MM.1S (cell line): ENCODE results near the gene TLR4.

Experiments
- CTCF ChIP-seq: fragments of 300-600 bp; sonication (generic); IDR thresholded peaks from 2 replicates; pipeline ENCODE4 v1.5.1; 2016; ENCODE audit warnings: antibody characterized with exemption, low read length, mixed read lengths
- EZH2 ChIP-seq: fragments of 300-600 bp; sonication (generic); optimal IDR thresholded peaks from 2 replicates; pipeline ENCODE3; 2017; ENCODE audit warnings: low read depth, mild to moderate bottlenecking, antibody characterized with exemption, low read length, mixed read lengths

GRCh38 chr9:117745598-117745997, 41.4 kb downstream of the TLR4 start:
- TF ChIP-seq CTCF (no peak), EZH2 (no peak)
